HG02943 (cell line): ENCODE results near the gene SLC25A26.

Experiments
- ATAC-seq: cut with Tn5 transposase; IDR thresholded peaks from one replicate; pipeline ENCODE4 v1.9.1; 2021; ENCODE audit warnings: mild to moderate bottlenecking, low read depth, moderate library complexity; ENCODE audit not compliant: unreplicated experiment

Gene SLC25A26

GRCh38 chr3:66425576-66426114 is 204.8 kb downstream of the SLC25A26 start:
- no peak for ATAC-seq

GRCh38 chr3:66426135-66426534 is 205.3 kb downstream of the SLC25A26 start:
- no peak for ATAC-seq

DNA sequence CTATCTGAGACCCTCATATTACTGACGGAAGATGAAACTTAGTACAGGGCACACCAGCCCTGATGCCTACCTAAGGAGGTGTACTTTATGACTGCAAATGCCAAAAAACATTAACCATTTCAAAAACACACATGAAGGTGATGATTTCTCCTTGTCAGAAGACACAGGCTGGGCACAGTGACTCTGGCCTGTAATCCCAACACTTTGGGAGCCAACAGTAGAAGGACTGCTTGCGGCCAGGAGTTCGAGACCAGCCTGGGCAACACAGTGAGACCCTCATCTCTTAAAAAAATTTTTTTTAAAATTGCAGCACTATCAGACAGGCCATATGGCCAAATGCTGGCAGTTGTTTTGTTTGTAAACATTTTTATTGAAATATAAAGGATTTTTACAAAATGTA is 206.6 kb downstream of the SLC25A26 start:
- ATAC-seq, result no peak

- no peak for ATAC-seq
Observed at GRCh38 chr3:66427951-66428474, 207.2 kb downstream of the SLC25A26 start.
